ENCODE results near the gene ITGA1.

The ITGA1 gene

GRCh38 chr5:52771343-52772039 is 16.2 kb upstream of the ITGA1 start:
- FAIRE-seq (no peak), DNase-seq (ENCODE audit: insufficient read length, low spot score) (no peak)

GRCh38 chr5:52772668-52773067 is 15.0 kb upstream of the ITGA1 start:
- FAIRE-seq: no peak

GRCh38 chr5:52773342-52773741 is 14.4 kb upstream of the ITGA1 start:
- no peak for FAIRE-seq

More at GRCh38 chr5:52772668-52773067, 15.0 kb upstream of the ITGA1 start:
- no peak for DNase-seq (ENCODE audit: insufficient read length, low spot score)

GRCh38 chr5:52774005-52774410 is 13.7 kb upstream of the ITGA1 start:
- FAIRE-seq (peak; percentile 26), DNase-seq (ENCODE audit: insufficient read length, low spot score) (no peak)

More at GRCh38 chr5:52773342-52773741, 14.4 kb upstream of the ITGA1 start:
- no peak for DNase-seq (ENCODE audit: insufficient read length, low spot score)

- FAIRE-seq: no peak
- DNase-seq (ENCODE audit: insufficient read length, low spot score): no peak
Observed at GRCh38 chr5:52776116-52776515, 11.6 kb upstream of the ITGA1 start.

- DNase-seq (ENCODE audit: insufficient read length, low spot score): no peak
- FAIRE-seq: no peak
Observed at GRCh38 chr5:52777186-52777585, 10.5 kb upstream of the ITGA1 start.

GRCh38 chr5:52778781-52779180 is 8.9 kb upstream of the ITGA1 start:
- no peak for FAIRE-seq
- DNase-seq (ENCODE audit: insufficient read length, low spot score): no peak

GRCh38 chr5:52779213-52779612 is 8.5 kb upstream of the ITGA1 start:
- DNase-seq (ENCODE audit: insufficient read length, low spot score) (no peak), FAIRE-seq (no peak)

GRCh38 chr5:52783226-52783959 is 4.3 kb upstream of the ITGA1 start:
- FAIRE-seq (peak; percentile 87), DNase-seq (ENCODE audit: insufficient read length, low spot score) (peak; percentile 72)

GRCh38 chr5:52784737-52785136 is 3.0 kb upstream of the ITGA1 start:
- DNase-seq (ENCODE audit: insufficient read length, low spot score) (no peak), FAIRE-seq (no peak)

GRCh38 chr5:52786391-52786790 is 1.3 kb upstream of the ITGA1 start:
- FAIRE-seq (peak; percentile 62), DNase-seq (ENCODE audit: insufficient read length, low spot score) (no peak)

GRCh38 chr5:52786949-52787599 is 642 bp upstream of the ITGA1 start:
- peak; percentile 52 for FAIRE-seq

GRCh38 chr5:52788505-52788821 is 747 bp downstream of the ITGA1 start:
- peak; percentile 70 for FAIRE-seq
- no peak for DNase-seq (ENCODE audit: insufficient read length, low spot score)

More at GRCh38 chr5:52786949-52787599, 642 bp upstream of the ITGA1 start:
- no peak for DNase-seq (ENCODE audit: insufficient read length, low spot score)

- FAIRE-seq: peak; percentile 81
Observed at GRCh38 chr5:52789378-52789777, 1.7 kb downstream of the ITGA1 start.

GRCh38 chr5:52789851-52790250 is 2.1 kb downstream of the ITGA1 start:
- FAIRE-seq (no peak), DNase-seq (ENCODE audit: insufficient read length, low spot score) (no peak)

More at GRCh38 chr5:52789378-52789777, 1.7 kb downstream of the ITGA1 start:
- no peak for DNase-seq (ENCODE audit: insufficient read length, low spot score)

- no peak for FAIRE-seq
Observed at GRCh38 chr5:52791366-52791765, 3.6 kb downstream of the ITGA1 start.

GRCh38 chr5:52794519-52794918 is 6.8 kb downstream of the ITGA1 start:
- no peak for DNase-seq (ENCODE audit: insufficient read length, low spot score)
- FAIRE-seq: no peak

More at GRCh38 chr5:52791366-52791765, 3.6 kb downstream of the ITGA1 start:
- DNase-seq (ENCODE audit: insufficient read length, low spot score): no peak

GRCh38 chr5:52796031-52796430 is 8.3 kb downstream of the ITGA1 start:
- FAIRE-seq (no peak), DNase-seq (ENCODE audit: insufficient read length, low spot score) (no peak)

- DNase-seq (ENCODE audit: insufficient read length, low spot score) (no peak), FAIRE-seq (no peak)
Observed at GRCh38 chr5:52796516-52797103, 8.9 kb downstream of the ITGA1 start.

GRCh38 chr5:52798938-52799337 is 11.2 kb downstream of the ITGA1 start:
- DNase-seq (ENCODE audit: insufficient read length, low spot score): no peak

GRCh38 chr5:52799358-52799982 is 11.8 kb downstream of the ITGA1 start:
- FAIRE-seq (peak; percentile 51), DNase-seq (ENCODE audit: insufficient read length, low spot score) (peak; percentile 52)

More at GRCh38 chr5:52798938-52799337, 11.2 kb downstream of the ITGA1 start:
- no peak for FAIRE-seq

All from HTR-8/SVneo (cell line).